Stimulated activated naive CD8-positive, alpha-beta T cell treated with anti-CD3 and anti-CD28 coated beads, Interleukin-15, amount 100 ng/mL, for 72 hours (primary cell): ENCODE results near the gene NRROS.

ENCODE experiments used
- ATAC-seq: fragments of 150-1000 bp; cut with Tn5 transposase; 2 replicates; pipeline ENCODE4 v1.10.0; 2021; ENCODE audit warnings: mild to moderate bottlenecking, moderate library complexity
- DNase-seq, 2 donors: peaks; one replicate each; pipeline ENCODE4 v3.0.0; 2021 to 2022
- H3K27ac Mint-ChIP-seq, 2 donors: one replicate each; pipeline ENCODE4 v1.8.0; 2022; ENCODE audit warnings: mild to moderate bottlenecking in 2 of 2, mixed read lengths in 2 of 2, moderate library complexity in 2 of 2
- H3K27me3 Mint-ChIP-seq: one replicate; pipeline ENCODE4 v1.8.0; 2022; ENCODE audit warnings: mixed read lengths
- H3K4me1 Mint-ChIP-seq: one replicate; pipeline ENCODE4 v1.8.0; 2022; ENCODE audit warnings: mild to moderate bottlenecking, mixed read lengths
- H3K4me3 Mint-ChIP-seq, 2 donors: one replicate each; pipeline ENCODE4 v1.8.0; 2022; ENCODE audit warnings: mild to moderate bottlenecking in 2 of 2, mixed read lengths in 2 of 2, moderate library complexity in 1 of 2
- H3K9me3 Mint-ChIP-seq, 2 donors: one replicate each; pipeline ENCODE4 v1.8.0; 2022; ENCODE audit warnings: mixed read lengths in 2 of 2

The NRROS gene

GRCh38 chr3:196652961-196653795 lies 13.7 kb downstream of the NRROS start:
- ATAC-seq (no peak), DNase-seq (no peak)
- Mint-ChIP-seq H3K27ac (peak overlapping the region in 1 of 2 donors; percentile 6), H3K27me3 (no peaks in the 10 kb centered on the region), H3K9me3 (no peaks in the 10 kb centered on the region), H3K4me3 (no peak overlapping the region), H3K4me1 (peaks cover 27% of the 10 kb centered on the region)

- no peak overlapping the region for H3K4me3 Mint-ChIP-seq
- H3K27me3 Mint-ChIP-seq: no peaks in the 10 kb centered on the region
- no peaks in the 10 kb centered on the region for H3K9me3 Mint-ChIP-seq
- no peak for ATAC-seq
- DNase-seq: no peak
- H3K27ac Mint-ChIP-seq: peak overlapping the region in 1 of 2 donors; percentile 76
- H3K4me1 Mint-ChIP-seq: peaks cover 18% of the 10 kb centered on the region
Observed at GRCh38 chr3:196654006-196654734, 14.7 kb downstream of the NRROS start.

- H3K27me3 Mint-ChIP-seq: no peaks in the 10 kb centered on the region
- peaks cover 15% of the 10 kb centered on the region for H3K4me1 Mint-ChIP-seq
- no peaks in the 10 kb centered on the region for H3K9me3 Mint-ChIP-seq
- DNase-seq: no peak
- H3K27ac Mint-ChIP-seq: peak overlapping the region in 1 of 2 donors; percentile 42
- ATAC-seq: no peak
- H3K4me3 Mint-ChIP-seq: no peak overlapping the region
Observed at GRCh38 chr3:196654735-196655090, 15.2 kb downstream of the NRROS start.

GRCh38 chr3:196655496-196655895 lies 16.0 kb downstream of the NRROS start:
- Mint-ChIP-seq H3K4me1 (peaks cover 12% of the 10 kb centered on the region), H3K27ac (no peak overlapping the region), H3K9me3 (no peaks in the 10 kb centered on the region), H3K4me3 (no peak overlapping the region), H3K27me3 (no peaks in the 10 kb centered on the region)
- no peak for ATAC-seq
- no peak for DNase-seq

- peak overlapping the region in 1 of 2 donors; percentile 20 for H3K27ac Mint-ChIP-seq
Observed at GRCh38 chr3:196656213-196656612, 16.7 kb downstream of the NRROS start.

GRCh38 chr3:196659901-196660351 lies 20.4 kb downstream of the NRROS start:
- ATAC-seq (no peak), DNase-seq (no peak)

More at GRCh38 chr3:196656213-196656612, 16.7 kb downstream of the NRROS start:
- no peak overlapping the region for H3K4me3 Mint-ChIP-seq
- H3K4me1 Mint-ChIP-seq: peaks cover 5% of the 10 kb centered on the region
- H3K27me3 Mint-ChIP-seq: no peaks in the 10 kb centered on the region
- DNase-seq: no peak
- no peaks in the 10 kb centered on the region for H3K9me3 Mint-ChIP-seq
- no peak for ATAC-seq

GRCh38 chr3:196660381-196661166 lies 21.1 kb downstream of the NRROS start:
- Mint-ChIP-seq H3K4me3 (no peak overlapping the region), H3K4me1 (no peaks in the 10 kb centered on the region), H3K9me3 (no peaks in the 10 kb centered on the region), H3K27ac (no peak overlapping the region), H3K27me3 (no peaks in the 10 kb centered on the region)
- ATAC-seq (no peak), DNase-seq (no peak)

More at GRCh38 chr3:196659901-196660351, 20.4 kb downstream of the NRROS start:
- Mint-ChIP-seq H3K4me3 (no peak overlapping the region), H3K4me1 (no peaks in the 10 kb centered on the region), H3K9me3 (no peaks in the 10 kb centered on the region), H3K27ac (no peak overlapping the region), H3K27me3 (no peaks in the 10 kb centered on the region)

- Mint-ChIP-seq H3K4me1 (no peaks in the 10 kb centered on the region), H3K27ac (peak overlapping the region in 1 of 2 donors; percentile 88), H3K9me3 (no peaks in the 10 kb centered on the region), H3K4me3 (no peak overlapping the region), H3K27me3 (no peaks in the 10 kb centered on the region)
- DNase-seq (no peak), ATAC-seq (no peak)
Observed at GRCh38 chr3:196661400-196661799, 21.9 kb downstream of the NRROS start.

- Mint-ChIP-seq H3K27me3 (no peaks in the 10 kb centered on the region), H3K4me3 (no peak overlapping the region), H3K27ac (peak overlapping the region in 1 of 2 donors; percentile 19), H3K9me3 (no peaks in the 10 kb centered on the region), H3K4me1 (no peaks in the 10 kb centered on the region)
- DNase-seq (no peak), ATAC-seq (no peak)
Observed at GRCh38 chr3:196662033-196662432, 22.5 kb downstream of the NRROS start.

GRCh38 chr3:196662711-196663571 lies 23.4 kb downstream of the NRROS start:
- Mint-ChIP-seq H3K4me1 (no peaks in the 10 kb centered on the region), H3K27ac (no peak overlapping the region), H3K9me3 (no peaks in the 10 kb centered on the region), H3K27me3 (no peaks in the 10 kb centered on the region), H3K4me3 (no peak overlapping the region)
- ATAC-seq: no peak
- no peak for DNase-seq

- Mint-ChIP-seq H3K4me3 (no peak overlapping the region), H3K27me3 (peaks cover 6% of the 10 kb centered on the region), H3K9me3 (no peaks in the 10 kb centered on the region), H3K27ac (no peak overlapping the region), H3K4me1 (peaks cover 9% of the 10 kb centered on the region)
- DNase-seq (no peak), ATAC-seq (no peak)
Observed at GRCh38 chr3:196666001-196666867, 26.7 kb downstream of the NRROS start.

- H3K27ac Mint-ChIP-seq: peak overlapping the region in 1 of 2 donors; percentile 87
- peaks cover 6% of the 10 kb centered on the region for H3K27me3 Mint-ChIP-seq
- H3K4me1 Mint-ChIP-seq: peaks cover 9% of the 10 kb centered on the region
- no peak for DNase-seq
- no peak overlapping the region for H3K4me3 Mint-ChIP-seq
- H3K9me3 Mint-ChIP-seq: no peaks in the 10 kb centered on the region
- ATAC-seq: no peak
Observed at GRCh38 chr3:196667056-196667825, 27.7 kb downstream of the NRROS start.

GRCh38 chr3:196670339-196670738 lies 30.8 kb downstream of the NRROS start:
- peaks cover 9% of the 10 kb centered on the region for H3K4me1 Mint-ChIP-seq
- H3K9me3 Mint-ChIP-seq: no peaks in the 10 kb centered on the region
- H3K4me3 Mint-ChIP-seq: no peak overlapping the region
- H3K27me3 Mint-ChIP-seq: peaks cover 6% of the 10 kb centered on the region
- H3K27ac Mint-ChIP-seq: no peak overlapping the region
- DNase-seq (no peak), ATAC-seq (no peak)
